ENCODE data around the gene PLS3. TPM values are rescaled to one million over a fixed set of nuclear protein-coding genes. Genes with fewer than 3 reads are reported as not detected.
A peak's percentile ranks its signal among the peaks of the same experiment; 100 is the strongest.

Gene PLS3
- total RNA-seq: 100 to 1,000 TPM in 4 of 7 donors, 10 to 100 TPM in 3; 60.9 to 152 (median 111) TPM
- 100 to 1,000 TPM; 111 to 171 TPM for polyA plus RNA-seq
- long read RNA-seq, donor 1, transcript PLS3-202 (16 exons, 3,280 nt): major isoform, 188 of 254 reads
- long read RNA-seq, donor 1, transcript PLS3-209 (16 exons, 3,037 nt): minor isoform, 11 of 254 reads
- long read RNA-seq, donor 1, partial matches to known transcripts: 43 of 254 reads
- long read RNA-seq, donor 1, other reads (novel, unspliced or antisense): 12 of 254 reads
- long read RNA-seq, donor 2, transcript PLS3-202 (16 exons, 3,280 nt): major isoform, 12 of 31 reads
- long read RNA-seq, donor 2, partial matches to known transcripts: 19 of 31 reads
- long read RNA-seq, donor 2, other reads (novel, unspliced or antisense): 0 of 31 reads
- long read RNA-seq, donor 3, transcript PLS3-202 (16 exons, 3,280 nt): major isoform, 255 of 302 reads
- long read RNA-seq, donor 3, transcript PLS3-209 (16 exons, 3,037 nt): minor isoform, 14 of 302 reads
- long read RNA-seq, donor 3, partial matches to known transcripts: 13 of 302 reads
- long read RNA-seq, donor 3, other reads (novel, unspliced or antisense): 20 of 302 reads

- peak within 1 kb of the TSS; percentile 53 for H3K4me3 ChIP-seq
- no peaks in the 10 kb centered on the region for H3K36me3 ChIP-seq
- 1 to 4% (median 3%) methylated on average over 39 to 40 of the region's 40 CpGs for WGBS, 3 donors
- DNase-seq: peak; percentile 83 to 89 (median 88)
- H3K27me3 ChIP-seq: no peaks in the 10 kb centered on the region
- intact Hi-C loops (cut with DNase I): loop anchor here in 2 of 4 donors (5.0 to 10.0 kb wide), 3 partner anchors 74 to 234 kb away; no protein-coding TSS in a partner anchor
- H3K9me3 ChIP-seq: no peaks in the 10 kb centered on the region
- H3K27ac ChIP-seq: peak within 1 kb of the TSS; percentile 81 to 83
- TF ChIP-seq CTCF (IDR thresholded peaks at IDR 0.05): no peak
- TF ChIP-seq POLR2A (IDR thresholded peaks at IDR 0.05): peak; percentile 51
- no peak for TF ChIP-seq EP300 (IDR thresholded peaks at IDR 0.05)
- H3K4me1 ChIP-seq (ENCODE audit: insufficient read depth): no peaks in the 10 kb centered on the region
These were observed at the start of gene PLS3 for GRCh38 chrX:115560978-115561604. TSS of gene PLS3 (plus strand) at chrX:115561174. CDS start at chrX:115610251, 49,077 bp downstream.

GRCh38 chrX:115518113-115518512 lies 42.9 kb upstream of the PLS3 start:
- H3K9me3 ChIP-seq: no peaks in the 10 kb centered on the region
- no peaks in the 10 kb centered on the region for H3K36me3 ChIP-seq
- no peak overlapping the region for H3K27ac ChIP-seq
- WGBS, 3 donors: 57 to 64% (median 60%) methylated on average over 2 of the region's 2 CpGs
- TF ChIP-seq POLR2A (IDR thresholded peaks at IDR 0.05): no peak
- TF ChIP-seq EP300 (IDR thresholded peaks at IDR 0.05): no peak
- no peak for TF ChIP-seq CTCF (IDR thresholded peaks at IDR 0.05)
- no peaks in the 10 kb centered on the region for H3K4me1 ChIP-seq (ENCODE audit: insufficient read depth)
- DNase-seq: no peak
- intact Hi-C loops (cut with DNase I): no loop called here
- H3K4me3 ChIP-seq: no peak overlapping the region
- H3K27me3 ChIP-seq: no peaks in the 10 kb centered on the region

GRCh38 chrX:115521741-115522140 lies 39.2 kb upstream of the PLS3 start:
- no peak for TF ChIP-seq EP300 (IDR thresholded peaks at IDR 0.05)
- no peak for TF ChIP-seq CTCF (IDR thresholded peaks at IDR 0.05)
- no peak for TF ChIP-seq POLR2A (IDR thresholded peaks at IDR 0.05)
- Histone ChIP-seq H3K27ac (no peak overlapping the region), H3K4me1 (ENCODE audit: insufficient read depth) (no peaks in the 10 kb centered on the region), H3K27me3 (no peaks in the 10 kb centered on the region), H3K36me3 (no peaks in the 10 kb centered on the region), H3K9me3 (no peaks in the 10 kb centered on the region), H3K4me3 (no peak overlapping the region)
- 13 to 25% (median 14%) methylated on average over 1 of the region's 1 CpG for WGBS, 3 donors
- intact Hi-C loops (cut with DNase I): no loop called here
- no peak for DNase-seq

- Histone ChIP-seq H3K9me3 (no peaks in the 10 kb centered on the region), H3K4me1 (ENCODE audit: insufficient read depth) (no peaks in the 10 kb centered on the region), H3K27me3 (no peaks in the 10 kb centered on the region), H3K27ac (no peak overlapping the region), H3K4me3 (no peak overlapping the region), H3K36me3 (no peaks in the 10 kb centered on the region)
- intact Hi-C loops (cut with DNase I): no loop called here
- TF ChIP-seq EP300 (IDR thresholded peaks at IDR 0.05): no peak
- no peak for DNase-seq
These were observed 38.0 kb upstream of the PLS3 start for GRCh38 chrX:115522952-115523351.
